Stimulated activated naive CD8-positive, alpha-beta T cell treated with anti-CD3 and anti-CD28 coated beads, Interleukin-15, Interleukin-2, amounts not matched to agents 100 U/mL and 50 U/mL, for 24 hours (primary cell): ENCODE measurements around the gene BLID.

Experiments
- ATAC-seq: fragments of 150-1000 bp; cut with Tn5 transposase; one replicate; pipeline ENCODE4 v1.10.0; 2021
- DNase-seq: peaks from one replicate; pipeline ENCODE4 v3.0.0; 2021

BLID gene

DNA sequence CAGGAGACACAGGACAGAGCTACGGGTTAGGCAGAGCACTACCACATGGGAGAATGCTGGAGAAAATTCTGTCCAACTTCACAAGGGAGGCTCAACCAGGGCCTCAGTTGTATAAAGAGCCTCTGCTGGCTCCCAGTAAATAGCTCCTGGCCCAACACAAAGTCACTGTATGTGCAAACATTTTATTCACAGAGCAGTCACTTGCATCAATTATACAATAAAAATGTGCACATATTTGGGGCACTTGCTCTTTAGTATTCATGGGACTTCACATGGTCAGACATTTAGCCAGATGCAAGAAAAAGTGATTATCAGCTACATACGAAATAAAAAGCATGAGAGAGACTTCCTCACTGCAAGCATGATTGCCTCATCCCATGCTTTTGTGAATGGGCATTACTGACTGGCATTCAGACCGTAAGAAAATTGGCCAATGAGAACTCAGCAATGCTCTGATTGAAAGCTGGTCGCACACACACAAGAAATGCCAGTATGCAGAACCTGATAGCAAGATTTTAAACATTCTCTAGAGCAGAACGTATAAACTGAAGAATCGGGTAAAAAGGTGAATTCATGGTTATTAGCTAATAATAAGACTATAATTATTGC, 39.4 kb downstream of the BLID start:
- no peak for ATAC-seq
- DNase-seq, result no peak

DNA sequence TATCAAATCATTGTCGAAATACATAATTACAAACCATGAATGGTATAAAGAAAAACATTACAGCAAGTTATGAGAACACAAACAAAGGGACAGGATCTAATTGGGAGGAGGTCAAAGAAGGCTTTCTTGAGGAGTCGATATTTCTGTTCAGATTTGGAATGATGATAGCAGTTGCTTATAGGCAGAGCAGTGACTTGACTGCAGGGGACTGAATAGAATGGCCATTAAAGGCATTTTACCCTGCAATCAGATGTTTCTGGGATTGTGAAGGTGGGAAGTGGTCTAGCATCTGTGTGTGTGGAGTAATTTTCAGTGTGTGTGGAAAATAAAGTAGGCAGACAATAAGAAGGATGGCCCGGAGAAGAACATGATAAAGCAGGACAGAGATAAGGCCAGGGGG, 41.0 kb downstream of the BLID start:
- ATAC-seq (no peak), DNase-seq (no peak)

DNA sequence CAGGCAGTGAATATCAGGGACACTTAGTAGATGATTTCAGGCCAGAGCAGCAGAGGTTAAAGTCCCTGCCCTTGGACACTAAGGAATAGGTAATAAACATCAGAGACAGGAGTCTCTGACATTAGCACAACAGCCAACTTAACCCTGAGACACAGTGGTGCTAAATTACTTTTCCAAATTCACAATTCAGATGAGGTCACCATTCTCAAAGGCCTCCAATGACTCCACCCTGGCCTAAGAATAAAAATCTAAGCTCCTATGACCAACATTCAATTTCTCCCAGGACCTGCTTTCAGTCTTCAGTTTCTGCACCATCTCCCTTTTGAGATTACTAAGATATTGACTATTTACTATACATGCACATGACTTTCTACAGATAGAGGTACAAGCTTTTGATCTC, 42.0 kb downstream of the BLID start:
- no peak for ATAC-seq
- no peak for DNase-seq

DNA sequence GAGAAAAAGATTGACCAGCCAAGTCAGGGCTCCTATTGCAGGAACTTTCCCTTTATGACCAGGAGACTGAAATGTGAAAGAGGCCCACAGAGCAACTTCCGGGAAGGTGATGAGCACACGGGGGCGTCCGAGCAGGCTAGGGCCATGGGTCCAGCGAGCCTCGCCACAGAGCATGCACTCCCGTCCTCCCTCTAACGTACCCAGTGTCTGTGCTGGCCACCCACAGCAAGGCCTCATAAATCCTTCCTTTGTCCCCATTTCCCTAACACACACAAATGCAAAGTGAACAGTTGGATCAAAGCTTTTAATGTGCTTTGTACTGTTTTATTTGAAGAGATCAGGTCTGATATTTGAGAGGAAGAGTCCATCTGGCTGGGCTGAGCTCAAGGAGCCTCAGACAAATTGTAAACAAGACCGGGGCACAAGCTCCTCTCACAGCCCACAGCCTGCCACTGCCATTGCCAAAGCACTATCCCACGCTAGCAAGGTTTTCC, 44.3 kb downstream of the BLID start:
- ATAC-seq, result no peak

DNA sequence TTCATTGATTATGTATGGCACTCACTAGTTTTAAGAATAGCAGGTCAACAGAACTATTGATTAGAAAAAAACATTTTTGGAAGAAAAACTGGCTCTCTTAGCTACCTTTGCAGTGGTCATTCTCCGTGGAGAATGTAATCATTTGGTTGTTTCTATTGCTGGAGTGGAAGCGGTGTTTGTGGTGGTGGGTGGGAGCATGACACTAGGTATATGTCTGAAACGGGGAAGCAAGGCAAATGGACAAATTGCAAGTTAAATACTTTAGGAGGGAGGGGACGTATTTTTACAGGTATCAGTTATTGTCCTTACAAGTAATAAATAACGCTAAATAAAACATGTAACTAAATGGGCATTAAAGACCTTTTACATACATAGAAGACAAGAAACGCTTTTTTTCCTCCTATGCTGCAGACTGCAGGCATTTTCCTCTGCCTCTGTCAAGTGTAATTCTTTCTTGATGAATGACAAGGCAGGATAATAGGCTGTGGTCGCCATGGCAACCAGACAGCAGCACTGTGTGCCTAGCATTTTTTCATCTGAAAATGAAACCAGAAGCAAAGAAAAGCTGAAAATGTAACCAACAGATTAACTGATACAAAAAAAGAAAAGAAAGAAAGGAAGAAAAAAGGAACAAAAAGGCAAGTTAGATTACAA, 46.2 kb downstream of the BLID start:
- ATAC-seq, result no peak

More for the DNA sequence above, 44.3 kb downstream of the BLID start:
- no peak for DNase-seq

DNA sequence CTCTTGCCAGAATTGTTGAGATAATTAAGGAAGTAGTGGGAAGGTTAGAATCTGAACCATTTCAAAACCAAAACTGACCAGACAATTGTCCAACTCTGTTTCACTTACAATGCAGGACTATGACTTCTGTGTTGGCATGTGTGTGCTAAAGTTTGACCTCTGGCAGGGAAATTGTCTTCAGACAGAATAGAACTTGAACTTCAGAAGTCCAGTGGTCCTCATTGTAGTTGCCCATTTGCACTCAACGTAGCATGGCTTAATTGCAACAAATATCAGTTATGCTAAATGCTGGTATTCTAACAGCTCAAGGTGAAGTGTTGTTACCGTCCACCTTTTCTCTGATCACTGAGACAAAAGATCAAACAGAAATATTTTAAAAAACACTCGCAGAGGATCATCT, 47.2 kb downstream of the BLID start:
- DNase-seq, result no peak
- ATAC-seq, result no peak

More for the DNA sequence above, 46.2 kb downstream of the BLID start:
- no peak for DNase-seq

DNA sequence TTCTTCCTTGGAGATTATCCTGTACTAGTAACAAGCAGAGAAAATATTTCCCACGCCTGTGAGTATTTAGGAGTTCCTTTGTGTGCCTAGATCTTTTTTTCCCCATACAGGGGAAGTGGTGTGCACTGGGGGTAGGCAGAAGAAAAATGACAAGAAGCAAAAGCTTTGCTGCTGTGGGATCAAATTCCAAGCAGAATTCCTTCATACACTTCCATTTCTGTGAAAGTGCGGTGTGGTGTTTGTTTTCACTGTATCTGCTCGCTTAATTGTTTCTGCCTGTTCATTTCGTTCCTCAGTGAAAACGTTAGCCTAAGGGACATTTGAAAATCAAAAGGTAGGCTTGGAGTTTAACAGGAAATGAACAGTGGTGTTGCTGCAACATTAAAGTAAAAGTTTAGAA, 47.9 kb downstream of the BLID start:
- no peak for DNase-seq

More for the DNA sequence above, 47.9 kb downstream of the BLID start:
- ATAC-seq, result no peak
